ENCODE results near the gene SLC9C2. TPM values are rescaled to one million over a fixed set of nuclear protein-coding genes. Genes with fewer than 3 reads are reported as not detected.
"Not testable (repeated sequence)": the region's sequence is repeated elsewhere in the genome, so short reads cannot be mapped to it uniquely, and the experiment has no call there.

SLC9C2 gene
- polyA plus RNA-seq, 3 donors = 0.25 to 1.3 (median 0.34) TPM

GRCh38 chr1:173475564-173476196, 127.2 kb downstream of the SLC9C2 start:
- no peak for DNase-seq (ENCODE audit: extremely low read depth in 1 of 11, low read depth in 9 of 11, low spot score in 4 of 11)

- not testable (repeated sequence) for DNase-seq (ENCODE audit: extremely low read depth in 1 of 11, low read depth in 9 of 11, low spot score in 4 of 11)
These were observed 128.0 kb downstream of the SLC9C2 start for GRCh38 chr1:173474780-173475421.

DNA sequence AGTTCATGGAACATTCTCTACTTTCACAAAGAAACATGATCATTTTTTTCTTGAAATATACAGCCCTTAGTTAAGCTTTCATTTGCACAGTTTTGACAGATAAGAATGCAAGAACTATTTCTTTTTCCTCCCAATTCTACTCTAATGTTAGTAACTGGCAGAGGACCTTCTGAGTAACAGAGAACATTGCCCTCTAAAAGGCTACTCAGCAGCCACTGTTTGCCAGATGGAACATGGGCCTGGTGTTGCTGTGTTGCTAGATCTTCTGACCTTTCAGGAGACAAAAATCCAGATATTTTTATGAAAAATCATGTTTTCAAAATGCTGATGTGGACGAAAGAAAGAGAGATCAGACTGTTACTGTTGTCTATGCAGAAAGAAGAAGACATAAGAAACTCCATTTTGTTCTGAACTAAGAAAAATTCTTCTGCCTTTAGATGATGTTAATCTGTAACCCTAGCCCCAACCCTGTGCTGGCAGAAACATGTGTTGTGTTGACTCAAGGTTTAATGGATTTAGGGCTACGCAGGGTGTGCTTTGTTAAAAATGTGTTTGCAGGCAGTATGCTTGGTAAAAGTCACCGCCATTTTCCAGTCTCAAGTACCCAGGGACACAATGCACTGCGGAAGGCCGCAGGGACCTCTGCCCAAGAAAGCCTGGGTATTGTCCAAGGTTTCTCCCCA, 128.6 kb downstream of the SLC9C2 start:
- no peak for DNase-seq (ENCODE audit: extremely low read depth in 1 of 11, low read depth in 9 of 11, low spot score in 4 of 11)

DNA sequence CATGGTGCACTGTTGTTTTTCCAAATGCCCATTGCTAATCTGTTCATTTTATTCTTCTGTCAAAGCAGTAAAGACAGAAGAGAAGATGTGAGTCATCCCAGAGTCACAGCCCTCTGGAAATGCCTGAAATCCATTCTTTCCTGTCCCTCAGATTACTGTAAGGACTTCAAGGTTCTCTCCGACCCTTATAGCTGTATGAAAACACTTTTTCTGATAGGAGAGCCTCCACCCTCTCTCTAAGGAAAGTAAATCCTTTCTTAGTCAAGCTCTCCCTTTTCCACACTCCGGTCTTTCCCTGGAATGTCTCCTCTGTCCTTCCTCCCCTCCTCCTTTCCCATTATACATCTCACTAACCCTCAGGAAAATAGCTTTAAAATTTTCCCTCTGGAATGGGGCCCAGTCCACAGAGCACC, 129.3 kb downstream of the SLC9C2 start:
- DNase-seq (ENCODE audit: extremely low read depth in 1 of 11, low read depth in 9 of 11, low spot score in 4 of 11) = no peak

DNA sequence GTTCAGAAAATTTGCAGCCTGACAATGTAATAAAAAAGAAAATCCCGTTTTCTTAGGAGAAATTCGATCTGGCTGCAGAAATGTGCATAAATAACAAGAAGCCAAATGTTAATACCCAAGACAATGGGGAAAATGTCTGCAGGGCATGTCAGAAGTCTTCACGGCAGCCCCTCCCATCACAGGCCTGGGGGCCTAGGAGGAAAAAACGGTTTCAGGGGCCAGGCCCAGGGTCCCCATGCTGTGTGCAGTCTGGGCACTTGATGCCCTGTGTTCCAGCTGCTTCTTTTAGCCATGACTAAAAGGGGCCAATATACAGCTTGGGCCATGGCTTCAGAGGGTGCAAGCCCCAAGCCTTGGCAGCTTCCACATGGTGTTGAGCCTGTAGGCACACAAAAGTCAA, 132.3 kb downstream of the SLC9C2 start:
- DNase-seq (ENCODE audit: extremely low read depth in 1 of 11, low read depth in 9 of 11, low spot score in 4 of 11) = no peak

DNA sequence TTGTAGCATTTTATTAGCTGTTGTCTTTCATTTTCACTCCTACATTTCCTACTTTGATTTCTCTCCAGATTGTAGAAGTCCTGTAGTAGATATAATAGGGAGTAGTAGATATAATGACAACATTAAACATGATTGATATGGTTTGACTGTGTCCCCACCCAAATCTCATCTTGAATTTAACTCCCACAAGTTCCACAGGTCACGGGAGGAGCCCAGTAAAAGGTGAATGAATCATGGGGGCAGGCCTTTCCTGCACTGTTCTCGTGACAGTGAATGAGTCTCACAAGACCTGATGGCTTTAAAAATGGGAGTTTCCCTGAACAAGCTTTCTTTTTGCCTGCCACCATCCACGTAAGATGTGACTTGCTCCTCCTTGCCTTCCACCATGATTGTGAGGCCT, 133.2 kb downstream of the SLC9C2 start:
- no peak for DNase-seq (ENCODE audit: extremely low read depth in 1 of 11, low read depth in 9 of 11, low spot score in 4 of 11)

- DNase-seq (ENCODE audit: extremely low read depth in 1 of 11, low read depth in 9 of 11, low spot score in 4 of 11) = no peak
These were observed 135.4 kb downstream of the SLC9C2 start for GRCh38 chr1:173467426-173467825.

DNA sequence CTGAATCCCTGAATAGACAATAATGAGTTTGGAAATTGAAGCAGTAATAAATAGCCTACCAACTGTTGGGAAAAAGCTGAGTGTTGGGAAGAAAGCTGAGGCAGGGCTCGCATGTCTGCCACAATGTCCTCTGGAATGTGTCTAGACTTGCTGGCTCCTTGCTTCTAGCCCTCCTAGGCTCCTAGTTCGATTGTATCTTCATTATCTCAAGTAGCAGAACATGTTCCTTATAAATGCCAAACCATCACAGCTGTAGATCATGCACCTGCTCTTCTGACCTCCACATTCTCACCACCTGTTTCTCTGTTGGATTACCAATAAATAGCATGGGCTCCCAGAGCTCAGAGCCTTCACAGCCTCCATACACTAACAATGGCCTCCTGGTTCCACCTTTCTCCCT, 138.7 kb downstream of the SLC9C2 start:
- DNase-seq (ENCODE audit: extremely low read depth in 1 of 11, low read depth in 9 of 11, low spot score in 4 of 11) = not testable (repeated sequence)

DNA sequence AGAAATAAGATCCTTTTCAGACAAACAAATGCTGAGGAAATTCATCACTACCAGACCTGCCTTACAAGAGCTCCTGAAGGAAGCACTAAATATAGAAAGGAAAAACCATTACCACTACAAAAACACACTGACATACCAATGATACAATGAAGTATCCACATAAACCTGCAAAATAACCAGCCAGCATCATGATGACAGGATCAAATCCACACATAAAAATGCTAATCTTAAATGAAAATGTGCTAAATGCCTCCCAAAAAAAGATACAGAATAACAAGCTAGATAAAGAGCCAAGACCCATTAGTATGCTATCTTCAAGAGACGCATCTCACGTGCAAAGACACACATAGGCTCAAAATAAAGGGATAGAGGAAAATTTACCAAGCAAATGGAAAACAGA, 140.2 kb downstream of the SLC9C2 start:
- DNase-seq (ENCODE audit: extremely low read depth in 1 of 11, low read depth in 9 of 11, low spot score in 4 of 11) = not testable (repeated sequence)

DNA sequence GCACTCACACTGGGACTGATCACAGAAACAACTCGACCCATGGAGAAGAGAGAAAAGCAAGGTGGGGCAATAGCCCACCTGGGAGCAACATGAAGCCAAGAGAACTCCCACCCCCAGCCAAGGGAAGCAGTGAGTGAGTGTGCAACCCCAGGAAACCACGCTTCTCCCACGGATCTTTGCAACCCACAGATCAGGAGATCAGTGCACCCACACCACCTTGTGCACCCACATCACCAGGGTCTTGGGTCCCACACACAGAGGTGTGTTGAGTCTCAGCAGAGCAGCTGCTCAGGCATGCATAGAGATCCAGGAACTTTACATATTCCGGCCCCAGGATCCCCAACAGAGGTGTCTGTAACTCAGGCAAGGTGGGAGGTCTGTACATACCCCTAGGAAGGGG, 143.0 kb downstream of the SLC9C2 start:
- DNase-seq (ENCODE audit: extremely low read depth in 1 of 11, low read depth in 9 of 11, low spot score in 4 of 11) = no peak

DNA sequence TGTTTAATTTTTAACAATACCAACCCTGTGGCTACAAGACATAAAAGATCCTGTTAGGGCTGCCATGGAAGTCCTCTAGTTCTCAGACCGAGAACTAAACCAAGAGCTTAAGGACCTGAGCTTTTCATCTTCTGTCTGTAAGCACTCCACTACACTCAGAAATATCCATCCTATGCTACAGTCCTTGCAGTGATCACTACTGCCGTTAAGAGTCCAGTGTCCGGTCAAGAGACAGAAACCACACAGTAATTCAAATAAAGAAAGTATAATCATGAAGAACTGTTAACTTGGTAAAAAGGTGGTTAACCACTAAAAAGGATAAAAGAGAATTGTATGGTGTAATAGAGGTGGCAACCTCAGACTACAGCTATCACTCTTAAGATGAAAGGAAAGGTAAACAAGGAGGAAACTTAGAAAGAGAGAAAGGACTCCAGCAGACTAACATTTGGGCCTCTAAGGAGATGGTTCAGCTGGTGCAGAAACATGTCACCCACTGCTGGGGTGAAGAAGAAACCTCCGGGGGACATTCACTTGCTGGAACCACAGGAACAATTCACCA, 147.8 kb downstream of the SLC9C2 start:
- no peak for DNase-seq (ENCODE audit: extremely low read depth in 1 of 11, low read depth in 9 of 11, low spot score in 4 of 11)

DNA sequence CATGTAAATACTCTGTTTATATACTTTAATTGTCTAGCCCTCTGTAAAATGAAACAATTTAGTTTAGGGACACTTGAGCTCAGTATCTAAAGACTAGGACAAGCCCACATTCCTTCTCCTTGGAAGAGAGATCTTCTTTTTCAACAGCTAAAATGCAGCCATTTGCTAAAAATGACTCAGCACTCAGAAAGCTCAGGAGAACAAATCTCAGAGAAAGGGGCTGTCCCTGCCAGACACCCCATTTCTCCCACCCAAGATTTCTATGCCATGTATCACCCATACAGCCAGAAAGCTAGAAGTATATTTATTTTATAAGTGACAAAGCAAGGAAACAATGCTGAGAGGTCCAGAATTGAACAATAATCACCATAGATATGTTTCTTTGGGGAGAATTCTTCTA, 148.9 kb downstream of the SLC9C2 start:
- no peak for DNase-seq (ENCODE audit: extremely low read depth in 1 of 11, low read depth in 9 of 11, low spot score in 4 of 11)

- DNase-seq (ENCODE audit: extremely low read depth in 1 of 11, low read depth in 9 of 11, low spot score in 4 of 11) = no peak
These were observed 150.9 kb downstream of the SLC9C2 start for GRCh38 chr1:173451981-173452380.

Other genes with a start within 250 kb of the SLC9C2 start
- 100 to 1,000 TPM; 330 to 381 (median 332) TPM for gene PRDX6, start 125.7 kb downstream of the SLC9C2 start, polyA plus RNA-seq (ENCODE audit: insufficient read length in 3 of 3)
- not detected for gene TEX50, start 32.3 kb upstream of the SLC9C2 start, polyA plus RNA-seq (ENCODE audit: insufficient read length in 3 of 3)
- 1 to 10 TPM; 3.9 to 5.6 (median 4.7) TPM for gene ANKRD45, start 66.8 kb upstream of the SLC9C2 start, polyA plus RNA-seq (ENCODE audit: insufficient read length in 3 of 3)
- gene KLHL20, start 111.9 kb upstream of the SLC9C2 start, polyA plus RNA-seq (ENCODE audit: insufficient read length in 3 of 3) = 10 to 100 TPM; 21.4 to 23.9 (median 22.5) TPM
- 10 to 100 TPM; 24.5 to 27.4 (median 24.9) TPM for gene DARS2, start 221.6 kb upstream of the SLC9C2 start, polyA plus RNA-seq (ENCODE audit: insufficient read length in 3 of 3)
- gene CENPL, start 221.8 kb upstream of the SLC9C2 start, polyA plus RNA-seq (ENCODE audit: insufficient read length in 3 of 3) = 10 to 100 TPM in 2 of 3 donors, 1 to 10 TPM in 1; 9.7 to 13.0 (median 12.5) TPM

Data from renal cortex interstitium (tissue), 11 donors.